ENCODE data around the gene CFAP68. TPM values are rescaled to one million over a fixed set of nuclear protein-coding genes. Genes with fewer than 3 reads are reported as not detected.

The CFAP68 gene
- total and polyA plus RNA-seq, 2 experiments from 2014 or later = 9.9 to 52.8 TPM

DNA sequence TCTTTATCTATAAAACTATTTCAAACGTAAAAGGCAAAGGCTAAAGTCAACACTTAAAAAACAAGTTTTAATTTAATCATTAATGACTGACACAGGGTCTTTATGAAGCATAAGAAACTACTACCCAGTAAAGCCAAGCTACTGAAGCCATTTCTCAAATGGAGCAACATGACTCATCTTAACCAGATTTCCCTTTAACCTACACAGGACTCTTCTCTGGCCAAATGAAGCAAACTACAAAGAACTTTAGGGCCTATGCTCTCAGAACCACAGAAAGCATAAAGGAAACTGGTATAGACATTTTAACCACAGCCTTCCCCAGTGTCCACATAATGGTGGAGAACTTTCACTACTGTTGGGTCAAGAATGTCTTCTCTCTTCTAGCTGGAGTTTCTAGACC, 42.6 kb upstream of the CFAP68 start:
- no peak for ATAC-seq

More for the DNA sequence above, 42.6 kb upstream of the CFAP68 start:
- H3K36me3 Mint-ChIP-seq (ENCODE audit: low read depth) = peaks cover 4% of the 10 kb centered on the region; the same call in 1 of the 3 replicates
- no peaks in the 10 kb centered on the region for H3K27me3 ChIP-seq (ENCODE audit: insufficient read depth)
- no peaks in the 10 kb centered on the region for H3K36me3 ChIP-seq (ENCODE audit: insufficient read depth)
- H3K79me2 ChIP-seq (replicated peaks; ENCODE audit: insufficient read depth) = no peaks in the 10 kb centered on the region
- H2AFZ ChIP-seq = no peak overlapping the region
- TF ChIP-seq, protein P1, sequence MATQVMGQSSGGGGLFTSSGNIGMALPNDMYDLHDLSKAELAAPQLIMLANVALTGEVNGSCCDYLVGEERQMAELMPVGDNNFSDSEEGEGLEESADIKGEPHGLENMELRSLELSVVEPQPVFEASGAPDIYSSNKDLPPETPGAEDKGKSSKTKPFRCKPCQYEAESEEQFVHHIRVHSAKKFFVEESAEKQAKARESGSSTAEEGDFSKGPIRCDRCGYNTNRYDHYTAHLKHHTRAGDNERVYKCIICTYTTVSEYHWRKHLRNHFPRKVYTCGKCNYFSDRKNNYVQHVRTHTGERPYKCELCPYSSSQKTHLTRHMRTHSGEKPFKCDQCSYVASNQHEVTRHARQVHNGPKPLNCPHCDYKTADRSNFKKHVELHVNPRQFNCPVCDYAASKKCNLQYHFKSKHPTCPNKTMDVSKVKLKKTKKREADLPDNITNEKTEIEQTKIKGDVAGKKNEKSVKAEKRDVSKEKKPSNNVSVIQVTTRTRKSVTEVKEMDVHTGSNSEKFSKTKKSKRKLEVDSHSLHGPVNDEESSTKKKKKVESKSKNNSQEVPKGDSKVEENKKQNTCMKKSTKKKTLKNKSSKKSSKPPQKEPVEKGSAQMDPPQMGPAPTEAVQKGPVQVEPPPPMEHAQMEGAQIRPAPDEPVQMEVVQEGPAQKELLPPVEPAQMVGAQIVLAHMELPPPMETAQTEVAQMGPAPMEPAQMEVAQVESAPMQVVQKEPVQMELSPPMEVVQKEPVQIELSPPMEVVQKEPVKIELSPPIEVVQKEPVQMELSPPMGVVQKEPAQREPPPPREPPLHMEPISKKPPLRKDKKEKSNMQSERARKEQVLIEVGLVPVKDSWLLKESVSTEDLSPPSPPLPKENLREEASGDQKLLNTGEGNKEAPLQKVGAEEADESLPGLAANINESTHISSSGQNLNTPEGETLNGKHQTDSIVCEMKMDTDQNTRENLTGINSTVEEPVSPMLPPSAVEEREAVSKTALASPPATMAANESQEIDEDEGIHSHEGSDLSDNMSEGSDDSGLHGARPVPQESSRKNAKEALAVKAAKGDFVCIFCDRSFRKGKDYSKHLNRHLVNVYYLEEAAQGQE (IDR thresholded peaks at IDR 0.05; ENCODE audit: unreplicated experiment) = no peak
- TF ChIP-seq EZH2 (IDR thresholded peaks at IDR 0.05; ENCODE audit: low read depth, unreplicated experiment) (no peak), STAT1 (IDR thresholded peaks at IDR 0.05; ENCODE audit: unreplicated experiment) (no peak), CREB1 (CRISPR knock-in tag; IDR thresholded peaks at IDR 0.05; ENCODE audit: low read depth) (no peak), POLR2AphosphoS5 (IDR thresholded peaks at IDR 0.05; ENCODE audit: low read depth) (no peak), JUNB (IDR thresholded peaks at IDR 0.05; ENCODE audit: unreplicated experiment) (no peak), ZNF331 (CRISPR knock-in tag; IDR thresholded peaks at IDR 0.05; ENCODE audit: low read depth) (no peak), NANOG (IDR thresholded peaks at IDR 0.05; ENCODE audit: borderline replicate concordance) (no peak)
- TF ChIP-seq, protein P2, sequence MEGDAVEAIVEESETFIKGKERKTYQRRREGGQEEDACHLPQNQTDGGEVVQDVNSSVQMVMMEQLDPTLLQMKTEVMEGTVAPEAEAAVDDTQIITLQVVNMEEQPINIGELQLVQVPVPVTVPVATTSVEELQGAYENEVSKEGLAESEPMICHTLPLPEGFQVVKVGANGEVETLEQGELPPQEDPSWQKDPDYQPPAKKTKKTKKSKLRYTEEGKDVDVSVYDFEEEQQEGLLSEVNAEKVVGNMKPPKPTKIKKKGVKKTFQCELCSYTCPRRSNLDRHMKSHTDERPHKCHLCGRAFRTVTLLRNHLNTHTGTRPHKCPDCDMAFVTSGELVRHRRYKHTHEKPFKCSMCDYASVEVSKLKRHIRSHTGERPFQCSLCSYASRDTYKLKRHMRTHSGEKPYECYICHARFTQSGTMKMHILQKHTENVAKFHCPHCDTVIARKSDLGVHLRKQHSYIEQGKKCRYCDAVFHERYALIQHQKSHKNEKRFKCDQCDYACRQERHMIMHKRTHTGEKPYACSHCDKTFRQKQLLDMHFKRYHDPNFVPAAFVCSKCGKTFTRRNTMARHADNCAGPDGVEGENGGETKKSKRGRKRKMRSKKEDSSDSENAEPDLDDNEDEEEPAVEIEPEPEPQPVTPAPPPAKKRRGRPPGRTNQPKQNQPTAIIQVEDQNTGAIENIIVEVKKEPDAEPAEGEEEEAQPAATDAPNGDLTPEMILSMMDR (conservative IDR thresholded peaks at IDR 0.05; ENCODE audit: low read depth in 2 of 2) = no peak
- TF ChIP-seq, protein P3, sequence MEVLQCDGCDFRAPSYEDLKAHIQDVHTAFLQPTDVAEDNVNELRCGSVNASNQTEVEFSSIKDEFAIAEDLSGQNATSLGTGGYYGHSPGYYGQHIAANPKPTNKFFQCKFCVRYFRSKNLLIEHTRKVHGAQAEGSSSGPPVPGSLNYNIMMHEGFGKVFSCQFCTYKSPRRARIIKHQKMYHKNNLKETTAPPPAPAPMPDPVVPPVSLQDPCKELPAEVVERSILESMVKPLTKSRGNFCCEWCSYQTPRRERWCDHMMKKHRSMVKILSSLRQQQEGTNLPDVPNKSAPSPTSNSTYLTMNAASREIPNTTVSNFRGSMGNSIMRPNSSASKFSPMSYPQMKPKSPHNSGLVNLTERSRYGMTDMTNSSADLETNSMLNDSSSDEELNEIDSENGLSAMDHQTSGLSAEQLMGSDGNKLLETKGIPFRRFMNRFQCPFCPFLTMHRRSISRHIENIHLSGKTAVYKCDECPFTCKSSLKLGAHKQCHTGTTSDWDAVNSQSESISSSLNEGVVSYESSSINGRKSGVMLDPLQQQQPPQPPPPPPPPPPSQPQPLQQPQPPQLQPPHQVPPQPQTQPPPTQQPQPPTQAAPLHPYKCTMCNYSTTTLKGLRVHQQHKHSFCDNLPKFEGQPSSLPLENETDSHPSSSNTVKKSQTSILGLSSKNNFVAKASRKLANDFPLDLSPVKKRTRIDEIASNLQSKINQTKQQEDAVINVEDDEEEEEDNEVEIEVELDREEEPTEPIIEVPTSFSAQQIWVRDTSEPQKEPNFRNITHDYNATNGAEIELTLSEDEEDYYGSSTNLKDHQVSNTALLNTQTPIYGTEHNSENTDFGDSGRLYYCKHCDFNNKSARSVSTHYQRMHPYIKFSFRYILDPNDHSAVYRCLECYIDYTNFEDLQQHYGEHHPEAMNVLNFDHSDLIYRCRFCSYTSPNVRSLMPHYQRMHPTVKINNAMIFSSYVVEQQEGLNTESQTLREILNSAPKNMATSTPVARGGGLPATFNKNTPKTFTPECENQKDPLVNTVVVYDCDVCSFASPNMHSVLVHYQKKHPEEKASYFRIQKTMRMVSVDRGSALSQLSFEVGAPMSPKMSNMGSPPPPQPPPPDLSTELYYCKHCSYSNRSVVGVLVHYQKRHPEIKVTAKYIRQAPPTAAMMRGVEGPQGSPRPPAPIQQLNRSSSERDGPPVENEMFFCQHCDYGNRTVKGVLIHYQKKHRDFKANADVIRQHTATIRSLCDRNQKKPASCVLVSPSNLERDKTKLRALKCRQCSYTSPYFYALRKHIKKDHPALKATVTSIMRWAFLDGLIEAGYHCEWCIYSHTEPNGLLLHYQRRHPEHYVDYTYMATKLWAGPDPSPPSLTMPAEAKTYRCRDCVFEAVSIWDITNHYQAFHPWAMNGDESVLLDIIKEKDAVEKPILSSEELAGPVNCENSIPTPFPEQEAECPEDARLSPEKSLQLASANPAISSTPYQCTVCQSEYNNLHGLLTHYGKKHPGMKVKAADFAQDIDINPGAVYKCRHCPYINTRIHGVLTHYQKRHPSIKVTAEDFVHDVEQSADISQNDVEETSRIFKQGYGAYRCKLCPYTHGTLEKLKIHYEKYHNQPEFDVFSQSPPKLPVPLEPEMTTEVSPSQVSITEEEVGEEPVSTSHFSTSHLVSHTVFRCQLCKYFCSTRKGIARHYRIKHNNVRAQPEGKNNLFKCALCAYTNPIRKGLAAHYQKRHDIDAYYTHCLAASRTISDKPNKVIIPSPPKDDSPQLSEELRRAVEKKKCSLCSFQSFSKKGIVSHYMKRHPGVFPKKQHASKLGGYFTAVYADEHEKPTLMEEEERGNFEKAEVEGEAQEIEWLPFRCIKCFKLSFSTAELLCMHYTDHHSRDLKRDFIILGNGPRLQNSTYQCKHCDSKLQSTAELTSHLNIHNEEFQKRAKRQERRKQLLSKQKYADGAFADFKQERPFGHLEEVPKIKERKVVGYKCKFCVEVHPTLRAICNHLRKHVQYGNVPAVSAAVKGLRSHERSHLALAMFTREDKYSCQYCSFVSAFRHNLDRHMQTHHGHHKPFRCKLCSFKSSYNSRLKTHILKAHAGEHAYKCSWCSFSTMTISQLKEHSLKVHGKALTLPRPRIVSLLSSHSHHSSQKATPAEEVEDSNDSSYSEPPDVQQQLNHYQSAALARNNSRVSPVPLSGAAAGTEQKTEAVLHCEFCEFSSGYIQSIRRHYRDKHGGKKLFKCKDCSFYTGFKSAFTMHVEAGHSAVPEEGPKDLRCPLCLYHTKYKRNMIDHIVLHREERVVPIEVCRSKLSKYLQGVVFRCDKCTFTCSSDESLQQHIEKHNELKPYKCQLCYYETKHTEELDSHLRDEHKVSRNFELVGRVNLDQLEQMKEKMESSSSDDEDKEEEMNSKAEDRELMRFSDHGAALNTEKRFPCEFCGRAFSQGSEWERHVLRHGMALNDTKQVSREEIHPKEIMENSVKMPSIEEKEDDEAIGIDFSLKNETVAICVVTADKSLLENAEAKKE (CRISPR knock-in tag; IDR thresholded peaks at IDR 0.05) = no peak
- TF ChIP-seq, protein P4, sequence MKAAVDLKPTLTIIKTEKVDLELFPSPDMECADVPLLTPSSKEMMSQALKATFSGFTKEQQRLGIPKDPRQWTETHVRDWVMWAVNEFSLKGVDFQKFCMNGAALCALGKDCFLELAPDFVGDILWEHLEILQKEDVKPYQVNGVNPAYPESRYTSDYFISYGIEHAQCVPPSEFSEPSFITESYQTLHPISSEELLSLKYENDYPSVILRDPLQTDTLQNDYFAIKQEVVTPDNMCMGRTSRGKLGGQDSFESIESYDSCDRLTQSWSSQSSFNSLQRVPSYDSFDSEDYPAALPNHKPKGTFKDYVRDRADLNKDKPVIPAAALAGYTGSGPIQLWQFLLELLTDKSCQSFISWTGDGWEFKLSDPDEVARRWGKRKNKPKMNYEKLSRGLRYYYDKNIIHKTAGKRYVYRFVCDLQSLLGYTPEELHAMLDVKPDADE (IDR thresholded peaks at IDR 0.05) = no peak
- peaks cover 5% of the 10 kb centered on the region; the same call in 1 of the 2 replicates for H3K4me1 ChIP-seq (ENCODE audit: insufficient read depth)
- no peaks in the 10 kb centered on the region for H3K9me3 Mint-ChIP-seq
- H3K27ac ChIP-seq (ENCODE audit: low read depth) = no peak overlapping the region
- peaks cover 15% of the 10 kb centered on the region; the same call in 2 of the 3 replicates for H3K4me1 Mint-ChIP-seq
- no peak overlapping the region for H3K27ac Mint-ChIP-seq
- H3K4me3 Mint-ChIP-seq = no peak overlapping the region
- no peak overlapping the region for H3K4me3 ChIP-seq
- H3K9me2 ChIP-seq (ENCODE audit: insufficient read depth) = no peaks in the 10 kb centered on the region
- no peak for DNase-seq (ENCODE audit: low spot score)
- H3K27me3 Mint-ChIP-seq (ENCODE audit: insufficient read depth, low read depth, poor library complexity) = no peaks in the 10 kb centered on the region
- no peak overlapping the region for H3K4me2 ChIP-seq
- no peaks in the 10 kb centered on the region for H4K20me1 ChIP-seq (replicated peaks; ENCODE audit: insufficient read depth)
- H3F3A ChIP-seq (replicated peaks; ENCODE audit: low read depth) = no peaks in the 10 kb centered on the region

Measured in GM23338 (cell line).